SK-N-MC (cell line): ENCODE results near the gene ACSL6.

ENCODE experiments used
- EZH2 ChIP-seq: fragments of 200-600 bp; sonication (generic); IDR thresholded peaks from one replicate; pipeline ENCODE4 v1.6.1; 2017; ENCODE audit warnings: antibody characterized with exemption
- FOXP2 ChIP-seq: optimal IDR thresholded peaks from 2 replicates; pipeline ENCODE3; 2011; ENCODE audit warnings: mild to moderate bottlenecking, moderate library complexity; ENCODE audit not compliant: insufficient read depth; ENCODE audit errors: extremely low read length, control extremely low read depth

GRCh38 chr5:132001647-132002561 is 9.6 kb downstream of the ACSL6 start:
- TF ChIP-seq EZH2 = no peak
- no peak for TF ChIP-seq FOXP2
